GM19240 (cell line): ENCODE measurements around the gene MACROH2A2.
"Not testable (repeated sequence)": the region's sequence is repeated elsewhere in the genome, so short reads cannot be mapped to it uniquely, and the experiment has no call there.

Source experiments
- DNase-seq: peaks from one replicate; pipeline ENCODE4 v3.0.0; 2011; ENCODE audit warnings: low spot score; ENCODE audit not compliant: insufficient read length

MACROH2A2 gene

GRCh38 chr10:70155255-70155838 lies 102.7 kb downstream of the MACROH2A2 start:
- DNase-seq, result no peak

- DNase-seq, result no peak
Observed at GRCh38 chr10:70158113-70158512, 105.5 kb downstream of the MACROH2A2 start.

- DNase-seq, result not testable (repeated sequence)
Observed at GRCh38 chr10:70159366-70159765, 106.7 kb downstream of the MACROH2A2 start.

- no peak for DNase-seq
Observed at GRCh38 chr10:70160798-70161197, 108.2 kb downstream of the MACROH2A2 start.
